H1 (cell line): Measurements from ENCODE around the gene PSKH1.

Experiments used
- BACH1 ChIP-seq: IDR thresholded peaks from 2 replicates; pipeline ENCODE4 v1.6.1; 2012; ENCODE audit warnings: low read length, improper control_type of control experiment
- POLR2A ChIP-seq, 2 experiments: IDR thresholded peaks; 1 replicate in 1 of 2; 2 replicates in 1 of 2; pipeline ENCODE4 v1.6.1; 2011; ENCODE audit warnings: low read depth in 2 of 2, low read length in 2 of 2, mild to moderate bottlenecking in 2 of 2; ENCODE audit errors: control extremely low read depth in 1 of 2
- POU5F1 ChIP-seq: IDR thresholded peaks from 2 replicates; pipeline ENCODE4 v1.6.1; 2011; ENCODE audit warnings: low read depth, mild to moderate bottlenecking, low read length, moderate library complexity
- RXRA ChIP-seq: IDR thresholded peaks from 2 replicates; pipeline ENCODE4 v1.6.1; 2011; ENCODE audit warnings: low read depth, mild to moderate bottlenecking, low read length, moderate library complexity; ENCODE audit not compliant: insufficient read depth
- SP1 ChIP-seq: IDR thresholded peaks from 2 replicates; pipeline ENCODE4 v1.6.1; 2011; ENCODE audit warnings: low read depth, low read length
- TF ChIP-seq, protein P1 (sequence below), 3 experiments: IDR thresholded peaks; 1 replicate in 2 of 3; 2 replicates in 1 of 3; pipeline versions ENCODE4 v1.5.1 to v1.6.1; 2011; ENCODE audit warnings: low read length in 3 of 3, mild to moderate bottlenecking in 3 of 3, inconsistent platforms in 2 of 3, low read depth in 1 of 3, moderate library complexity in 1 of 3; ENCODE audit not compliant: insufficient read depth in 1 of 3; ENCODE audit errors: control extremely low read depth in 1 of 3

DNA sequence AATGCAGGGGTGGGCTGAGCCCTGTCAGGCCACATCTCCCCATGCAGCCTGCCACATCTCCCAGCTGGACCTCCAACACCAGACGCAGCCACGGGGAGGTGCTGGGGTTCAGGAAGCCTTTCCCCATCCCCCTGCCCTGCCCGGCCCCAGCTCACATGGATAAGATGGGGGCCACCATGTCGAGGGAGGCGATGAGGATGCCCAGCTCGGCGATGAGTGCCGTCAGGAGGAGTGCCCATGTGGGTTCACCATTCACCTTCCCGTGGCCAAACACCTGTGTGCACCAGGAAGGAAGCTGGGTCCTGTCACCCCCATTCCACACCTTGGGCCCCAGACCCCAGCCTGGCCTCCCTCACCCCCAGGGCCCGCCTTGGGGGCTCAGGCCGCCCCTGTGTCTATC is 56.6 kb downstream of the PSKH1 start:
- TF ChIP-seq SP1 (no peak), POLR2A (IDR thresholded peaks at IDR 0.05; ENCODE audit: control extremely low read depth in 1 of 2, low read depth in 2 of 2, low read length in 2 of 2) (no peak), POU5F1 (no peak), RXRA (no peak), BACH1 (no peak)
- TF ChIP-seq, protein P1, sequence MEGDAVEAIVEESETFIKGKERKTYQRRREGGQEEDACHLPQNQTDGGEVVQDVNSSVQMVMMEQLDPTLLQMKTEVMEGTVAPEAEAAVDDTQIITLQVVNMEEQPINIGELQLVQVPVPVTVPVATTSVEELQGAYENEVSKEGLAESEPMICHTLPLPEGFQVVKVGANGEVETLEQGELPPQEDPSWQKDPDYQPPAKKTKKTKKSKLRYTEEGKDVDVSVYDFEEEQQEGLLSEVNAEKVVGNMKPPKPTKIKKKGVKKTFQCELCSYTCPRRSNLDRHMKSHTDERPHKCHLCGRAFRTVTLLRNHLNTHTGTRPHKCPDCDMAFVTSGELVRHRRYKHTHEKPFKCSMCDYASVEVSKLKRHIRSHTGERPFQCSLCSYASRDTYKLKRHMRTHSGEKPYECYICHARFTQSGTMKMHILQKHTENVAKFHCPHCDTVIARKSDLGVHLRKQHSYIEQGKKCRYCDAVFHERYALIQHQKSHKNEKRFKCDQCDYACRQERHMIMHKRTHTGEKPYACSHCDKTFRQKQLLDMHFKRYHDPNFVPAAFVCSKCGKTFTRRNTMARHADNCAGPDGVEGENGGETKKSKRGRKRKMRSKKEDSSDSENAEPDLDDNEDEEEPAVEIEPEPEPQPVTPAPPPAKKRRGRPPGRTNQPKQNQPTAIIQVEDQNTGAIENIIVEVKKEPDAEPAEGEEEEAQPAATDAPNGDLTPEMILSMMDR (IDR thresholded peaks at IDR 0.05; ENCODE audit: control extremely low read depth in 1 of 3, insufficient read depth in 1 of 3, low read depth in 1 of 3, low read length in 3 of 3): no peak
